Measurements from ENCODE around the gene MRPL3.

GRCh38 chr3:131470377-131470776 lies 32.4 kb downstream of the MRPL3 start:
- TF ChIP-seq POLR2A (IDR thresholded peaks at IDR 0.05; ENCODE audit: low read depth, low read length) (no peak), EZH2 (IDR thresholded peaks at IDR 0.05; ENCODE audit: borderline replicate concordance, low read depth, low read length, severe bottlenecking) (no peak), CTCF (IDR thresholded peaks at IDR 0.05; ENCODE audit: extremely low read depth in 1 of 2, insufficient read depth in 1 of 2, low read depth in 1 of 2, low read length in 2 of 2) (no peak), POLR2AphosphoS5 (IDR thresholded peaks at IDR 0.05; ENCODE audit: insufficient read depth, low read depth, low read length) (no peak), FOS (IDR thresholded peaks at IDR 0.05; ENCODE audit: borderline replicate concordance, insufficient read depth, low read length) (no peak)
